Endothelial cell of umbilical vein (primary cell): ENCODE results near the gene ATP2C2. TPM values are rescaled to one million over a fixed set of nuclear protein-coding genes. Genes with fewer than 3 reads are reported as not detected.

ENCODE experiments used
- BruUV-seq: library from RNA; stranded (reverse); fragments of 400-500 nt; replicated peaks from 2 replicates; lab custom pipeline; 2021; lab: Mats Ljungman, UMichigan
- CTCF ChIA-PET: fragments of 300-600, 350-600 bp; sonication (Branson Sonifier 250); formaldehyde crosslinking; loops from one replicate; lab custom pipeline; 2021; ENCODE audit warnings: antibody characterized with exemption, inconsistent platforms; lab: Charles Lee
- POLR2A ChIA-PET: fragments of 300-600, 350-600 bp; sonication (Branson Sonifier 250); formaldehyde crosslinking; loops from one replicate; lab custom pipeline; 2021; ENCODE audit warnings: antibody characterized with exemption, inconsistent platforms; lab: Charles Lee
- DNase-seq: peaks from one replicate; pipeline ENCODE4 v3.0.0-alpha.2; 2011; ENCODE audit warnings: low read depth, low spot score
- FAIRE-seq: peaks from 2 replicates; lab custom pipeline; 2011; peaks lifted over from hg19 to GRCh38; lab: Jason Lieb, UNC
- H2AFZ ChIP-seq: 2 replicates; pipeline ENCODE4 v1.6.0; 2012; ENCODE audit warnings: low read depth, low read length, control low read depth, inconsistent platforms
- H3K27ac ChIP-seq: 2 replicates; pipeline ENCODE4 v1.5.1; 2011; ENCODE audit warnings: low read depth, mild to moderate bottlenecking, control low read depth, low read length, moderate library complexity; ENCODE audit not compliant: insufficient read depth
- H3K27me3 ChIP-seq, 2 experiments: 2 replicates each; pipeline versions ENCODE4 v1.6.0 to v1.6.1; 2011; ENCODE audit warnings: low read length in 2 of 2, mixed read lengths in 1 of 2; ENCODE audit not compliant: control insufficient read depth in 2 of 2, insufficient read depth in 2 of 2
- H3K36me3 ChIP-seq, 2 experiments: 2 replicates in 1 of 2; 3 replicates in 1 of 2; pipeline ENCODE4 v1.5.1; 2011; ENCODE audit warnings: low read length in 2 of 2, mild to moderate bottlenecking in 1 of 2, moderate library complexity in 1 of 2; ENCODE audit not compliant: control insufficient read depth in 2 of 2, insufficient read depth in 2 of 2; ENCODE audit errors: extremely low read depth in 1 of 2
- H3K4me1 ChIP-seq: 3 replicates; pipeline ENCODE4 v1.5.1; 2011; ENCODE audit warnings: mild to moderate bottlenecking, low read length; ENCODE audit not compliant: control insufficient read depth, insufficient read depth; ENCODE audit errors: extremely low read depth
- H3K4me2 ChIP-seq: 2 replicates; pipeline ENCODE4 v1.6.1; 2011; ENCODE audit warnings: low read length, control low read depth, mixed read lengths; ENCODE audit not compliant: insufficient read depth
- H3K4me3 ChIP-seq, 3 experiments: fragments of 200-600 bp in 1 of 3; sonication (generic), shearing (Covaris generic) in 1 of 3; replicated peaks in 1 of 3; 2 replicates each; pipeline ENCODE4 v1.5.1; 2011 to 2016; ENCODE audit warnings: control low read depth in 3 of 3, low read length in 3 of 3, mild to moderate bottlenecking in 2 of 3, inconsistent platforms in 1 of 3, low read depth in 1 of 3, moderate library complexity in 1 of 3; ENCODE audit not compliant: insufficient read depth in 1 of 3
- H3K79me2 ChIP-seq: 2 replicates; pipeline ENCODE4 v1.6.0; 2012; ENCODE audit warnings: low read length, inconsistent platforms; ENCODE audit not compliant: control insufficient read depth, insufficient read depth
- H3K9ac ChIP-seq: replicated peaks from 2 replicates; pipeline ENCODE3; 2011; ENCODE audit warnings: low read length, control low read depth; ENCODE audit not compliant: insufficient read depth; ENCODE audit errors: extremely low read depth
- H3K9me1 ChIP-seq: replicated peaks from 3 replicates; pipeline ENCODE4 v1.6.0; 2011; ENCODE audit warnings: mild to moderate bottlenecking, low read length; ENCODE audit not compliant: control insufficient read depth, insufficient read depth; ENCODE audit errors: extremely low read depth
- H3K9me3 ChIP-seq: replicated peaks from 2 replicates; pipeline ENCODE4 v1.5.1; 2012; ENCODE audit warnings: low read length, inconsistent platforms; ENCODE audit not compliant: control insufficient read depth, insufficient read depth
- H4K20me1 ChIP-seq: replicated peaks from 2 replicates; pipeline ENCODE3; 2011; ENCODE audit warnings: mild to moderate bottlenecking, low read length; ENCODE audit not compliant: control insufficient read depth, insufficient read depth; ENCODE audit errors: extremely low read depth
- CTCF ChIP-seq, 2 donors: IDR thresholded peaks; 1 replicate in 1 of 2; 2 replicates in 1 of 2; pipeline ENCODE4 v1.5.1; 2011; ENCODE audit warnings: low read length in 2 of 2, mild to moderate bottlenecking in 2 of 2, moderate library complexity in 2 of 2, control low read depth in 1 of 2, inconsistent platforms in 1 of 2, low read depth in 1 of 2; ENCODE audit not compliant: insufficient read depth in 1 of 2; ENCODE audit errors: extremely low read depth in 1 of 2
- EZH2 ChIP-seq: IDR thresholded peaks from 2 replicates; pipeline ENCODE4 v1.6.1; 2012; ENCODE audit warnings: borderline replicate concordance, low read depth, mild to moderate bottlenecking, moderate library complexity, low read length, inconsistent platforms; ENCODE audit not compliant: severe bottlenecking
- GATA2 ChIP-seq: IDR thresholded peaks from 2 replicates; pipeline ENCODE4 v1.7.0; 2011; ENCODE audit warnings: low read depth, mild to moderate bottlenecking, moderate library complexity, mixed read lengths, low read length; ENCODE audit not compliant: insufficient read length, insufficient read depth
- JUN ChIP-seq: IDR thresholded peaks from 2 replicates; pipeline ENCODE4 v1.6.1; 2011; ENCODE audit warnings: borderline replicate concordance, low read depth; ENCODE audit not compliant: insufficient read length, insufficient read depth
- MAX ChIP-seq: IDR thresholded peaks from 2 replicates; pipeline ENCODE4 v1.6.1; 2011; ENCODE audit not compliant: insufficient read depth, insufficient read length
- MYC ChIP-seq: IDR thresholded peaks from one replicate; pipeline ENCODE4 v1.6.1; 2011; ENCODE audit warnings: mild to moderate bottlenecking, low read depth, low read length
- POLR2A ChIP-seq: IDR thresholded peaks from 2 replicates; pipeline ENCODE4 v1.6.1; 2012; ENCODE audit warnings: low read depth, mild to moderate bottlenecking, control low read depth, low read length
- POLR2AphosphoS5 ChIP-seq: IDR thresholded peaks from 2 replicates; pipeline ENCODE4 v1.6.1; 2012; ENCODE audit warnings: low read depth, mild to moderate bottlenecking, control low read depth, low read length, moderate library complexity; ENCODE audit not compliant: insufficient read depth
- dilution Hi-C: fragments of 300-500 bp; cut with MboI; formaldehyde crosslinking; loops from one replicate; pipeline ENCODE4 v1.15.0; 2019; ENCODE audit warnings: low sequenced_read_pairs; ENCODE audit not compliant: extremely low pct_ligation_motif_present
- intact Hi-C: fragments of 100-400 bp; cut with micrococcal nuclease; formaldehyde crosslinking; loops from one replicate; pipeline ENCODE4 v1.10.0; 2022
- polyA plus RNA-seq, 4 experiments: library from polyadenylated mRNA; depleted of rRNA in 3 of 4; stranded (reverse) in 3 of 4; unstranded in 1 of 4; fragments of >200 nt; gene quantifications; 2 replicates each; pipeline versions ENCODE4 v1.2.1 to v1.2.3, GENCODE V29; 2011 to 2012; ENCODE audit warnings: missing spikeins in 1 of 4
- total RNA-seq: library from RNA; stranded (reverse); gene quantifications from 2 replicates; pipeline ENCODE4 v1.2.3, GENCODE V29; 2021

ATP2C2 gene
- total and polyA plus RNA-seq, 2 donors (not counting 3 experiments of a cell fraction or from before 2014, with no cell fraction given) = not detected

- no peak overlapping the region for H3K9ac ChIP-seq
- H4K20me1 ChIP-seq = no peaks in the 10 kb centered on the region
- no peaks in the 10 kb centered on the region for H3K4me1 ChIP-seq
- FAIRE-seq (no peak), DNase-seq (no peak)
- H3K27ac ChIP-seq = no peak overlapping the region
- no peak overlapping the region for H3K4me2 ChIP-seq
- H3K4me3 ChIP-seq = no peak overlapping the region
- intact Hi-C loops (no loop called here), dilution Hi-C loops (no loop called here)
- H3K79me2 ChIP-seq = no peaks in the 10 kb centered on the region
- CTCF ChIA-PET = no interaction called here
- no peaks in the 10 kb centered on the region for H3K36me3 ChIP-seq
- H2AFZ ChIP-seq = no peak overlapping the region
- no peaks in the 10 kb centered on the region for H3K9me3 ChIP-seq
- H3K9me1 ChIP-seq = no peaks in the 10 kb centered on the region
- POLR2A ChIA-PET = no interaction called here
- BruUV-seq = no TSS peak
- TF ChIP-seq EZH2 = no peak
- no peak for TF ChIP-seq GATA2
- TF ChIP-seq JUN = no peak
- no peak for TF ChIP-seq POLR2A
- TF ChIP-seq MYC = no peak
- TF ChIP-seq POLR2AphosphoS5 = no peak
- no peak for TF ChIP-seq CTCF (IDR thresholded peaks at IDR 0.05; ENCODE audit: extremely low read depth in 1 of 2, insufficient read depth in 1 of 2, low read depth in 1 of 2, low read length in 2 of 2)
- TF ChIP-seq MAX = no peak
- no peaks in the 10 kb centered on the region for H3K27me3 ChIP-seq
Observed at GRCh38 chr16:84344781-84345180, 23.6 kb upstream of the ATP2C2 start.
